Astrocyte (in vitro differentiated cells and primary cell): ENCODE results near the gene TAF1B. TPM values are rescaled to one million over a fixed set of nuclear protein-coding genes. Genes with fewer than 3 reads are reported as not detected.

ENCODE experiments used
- DNase-seq: peaks from one replicate; pipeline ENCODE4 v3.0.0-alpha.2; 2010; ENCODE audit warnings: low read depth
- FAIRE-seq: peaks from 2 replicates; lab custom pipeline; 2011; peaks lifted over from hg19 to GRCh38; lab: Jason Lieb, UNC
- H2AFZ ChIP-seq: 2 replicates; pipeline ENCODE4 v1.6.0; 2012; ENCODE audit warnings: low read depth, low read length, inconsistent platforms
- H3K27ac ChIP-seq: 2 replicates; pipeline ENCODE4 v1.5.1; 2011; ENCODE audit warnings: low read depth, low read length, inconsistent platforms
- H3K27me3 ChIP-seq: 2 replicates; pipeline ENCODE4 v1.6.0; 2011; ENCODE audit warnings: low read length, inconsistent platforms; ENCODE audit not compliant: insufficient read depth
- H3K36me3 ChIP-seq: 2 replicates; pipeline ENCODE4 v1.5.1; 2011; ENCODE audit warnings: low read length, inconsistent platforms; ENCODE audit not compliant: insufficient read depth
- H3K4me1 ChIP-seq: 2 replicates; pipeline ENCODE4 v1.5.1; 2011; ENCODE audit warnings: low read length, inconsistent platforms; ENCODE audit not compliant: insufficient read depth
- H3K4me2 ChIP-seq: 2 replicates; pipeline ENCODE4 v1.6.0; 2012; ENCODE audit warnings: low read length, inconsistent platforms
- H3K4me3 ChIP-seq: 2 replicates; pipeline ENCODE4 v1.5.1; 2011; ENCODE audit warnings: low read depth, mild to moderate bottlenecking, low read length, inconsistent platforms; ENCODE audit not compliant: insufficient read depth
- H3K79me2 ChIP-seq: 2 replicates; pipeline ENCODE4 v1.6.0; 2012; ENCODE audit warnings: mild to moderate bottlenecking, low read length, inconsistent platforms; ENCODE audit not compliant: insufficient read depth
- H3K9ac ChIP-seq: 2 replicates; pipeline ENCODE4 v1.6.0; 2012; ENCODE audit warnings: mild to moderate bottlenecking, low read length, inconsistent platforms
- H3K9me3 ChIP-seq: 2 replicates; pipeline ENCODE4 v1.5.1; 2012; ENCODE audit warnings: low read depth, mild to moderate bottlenecking, low read length, inconsistent platforms; ENCODE audit not compliant: insufficient read depth
- H4K20me1 ChIP-seq: 2 replicates; pipeline ENCODE4 v1.6.0; 2012; ENCODE audit warnings: low read length, inconsistent platforms; ENCODE audit not compliant: insufficient read depth
- H3K27ac Mint-ChIP-seq: one replicate; pipeline ENCODE4 v1.8.0; 2021; ENCODE audit warnings: mild to moderate bottlenecking, mixed read lengths; ENCODE audit not compliant: unreplicated experiment
- H3K27me3 Mint-ChIP-seq: one replicate; pipeline ENCODE4 v1.8.0; 2021; ENCODE audit warnings: low read depth, mixed read lengths; ENCODE audit not compliant: unreplicated experiment
- H3K36me3 Mint-ChIP-seq: one replicate; pipeline ENCODE4 v1.8.0; 2021; ENCODE audit warnings: low read depth, mixed read lengths; ENCODE audit not compliant: unreplicated experiment
- H3K4me1 Mint-ChIP-seq: one replicate; pipeline ENCODE4 v1.8.0; 2021; ENCODE audit warnings: low read depth, mixed read lengths; ENCODE audit not compliant: unreplicated experiment
- H3K4me3 Mint-ChIP-seq: one replicate; pipeline ENCODE4 v1.8.0; 2021; ENCODE audit warnings: mild to moderate bottlenecking, moderate library complexity, mixed read lengths; ENCODE audit not compliant: unreplicated experiment
- H3K9me3 Mint-ChIP-seq: one replicate; pipeline ENCODE4 v1.8.0; 2021; ENCODE audit warnings: mild to moderate bottlenecking, mixed read lengths; ENCODE audit not compliant: unreplicated experiment
- EZH2 ChIP-seq: IDR thresholded peaks from 2 replicates; pipeline ENCODE4 v1.6.1; 2012; ENCODE audit warnings: mild to moderate bottlenecking, low read length, inconsistent platforms; ENCODE audit not compliant: insufficient read depth
- total RNA-seq: library from RNA; stranded (reverse); gene quantifications from 2 replicates; pipeline ENCODE4 v1.2.1, GENCODE V29; 2021
- TF ChIP-seq, protein P1 (sequence below): IDR thresholded peaks from 2 replicates; pipeline ENCODE4 v1.5.1; 2011; ENCODE audit warnings: low read depth, mild to moderate bottlenecking, inconsistent platforms, low read length, moderate library complexity; ENCODE audit not compliant: insufficient read depth

The TAF1B gene
- total RNA-seq, 1 donor from 2014 or later, result 14.5 TPM

DNA sequence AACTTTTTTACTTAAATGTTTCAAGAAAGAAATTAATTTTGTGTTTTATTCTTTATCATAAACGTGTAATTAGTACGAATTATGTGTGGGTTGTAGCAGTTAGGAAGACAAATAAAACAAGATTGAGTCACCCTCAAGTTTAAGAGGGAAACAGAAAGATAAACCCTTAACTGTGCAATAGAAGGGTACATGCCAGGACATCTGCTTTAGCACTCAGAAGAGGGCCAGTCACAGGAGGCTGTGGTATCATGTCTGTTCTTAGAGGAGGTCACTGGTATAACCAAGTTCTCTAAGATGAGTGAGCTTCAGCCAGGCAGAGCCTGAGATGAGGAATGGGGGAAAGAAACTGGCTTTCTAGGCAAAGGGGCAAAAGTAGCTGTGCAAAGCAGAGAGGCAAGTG lies 65.8 kb downstream of the TAF1B start:
- Mint-ChIP-seq H3K27me3 (no peaks in the 10 kb centered on the region), H3K9me3 (no peaks in the 10 kb centered on the region), H3K4me1 (peaks cover 11% of the 10 kb centered on the region), H3K36me3 (peaks cover 3% of the 10 kb centered on the region), H3K27ac (no peak overlapping the region), H3K4me3 (no peak overlapping the region)
- DNase-seq (peak; percentile 20), FAIRE-seq (no peak)
- H3K4me3 ChIP-seq, result no peak overlapping the region
- TF ChIP-seq EZH2, result no peak
- TF ChIP-seq, protein P1, sequence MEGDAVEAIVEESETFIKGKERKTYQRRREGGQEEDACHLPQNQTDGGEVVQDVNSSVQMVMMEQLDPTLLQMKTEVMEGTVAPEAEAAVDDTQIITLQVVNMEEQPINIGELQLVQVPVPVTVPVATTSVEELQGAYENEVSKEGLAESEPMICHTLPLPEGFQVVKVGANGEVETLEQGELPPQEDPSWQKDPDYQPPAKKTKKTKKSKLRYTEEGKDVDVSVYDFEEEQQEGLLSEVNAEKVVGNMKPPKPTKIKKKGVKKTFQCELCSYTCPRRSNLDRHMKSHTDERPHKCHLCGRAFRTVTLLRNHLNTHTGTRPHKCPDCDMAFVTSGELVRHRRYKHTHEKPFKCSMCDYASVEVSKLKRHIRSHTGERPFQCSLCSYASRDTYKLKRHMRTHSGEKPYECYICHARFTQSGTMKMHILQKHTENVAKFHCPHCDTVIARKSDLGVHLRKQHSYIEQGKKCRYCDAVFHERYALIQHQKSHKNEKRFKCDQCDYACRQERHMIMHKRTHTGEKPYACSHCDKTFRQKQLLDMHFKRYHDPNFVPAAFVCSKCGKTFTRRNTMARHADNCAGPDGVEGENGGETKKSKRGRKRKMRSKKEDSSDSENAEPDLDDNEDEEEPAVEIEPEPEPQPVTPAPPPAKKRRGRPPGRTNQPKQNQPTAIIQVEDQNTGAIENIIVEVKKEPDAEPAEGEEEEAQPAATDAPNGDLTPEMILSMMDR, result no peak
- H3K4me2 ChIP-seq, result no peak overlapping the region
- peaks cover 7% of the 10 kb centered on the region for H3K36me3 ChIP-seq
- peaks cover 2% of the 10 kb centered on the region for H3K4me1 ChIP-seq
- H3K27ac ChIP-seq, result no peak overlapping the region
- H3K27me3 ChIP-seq, result no peaks in the 10 kb centered on the region
- H2AFZ ChIP-seq, result no peak overlapping the region
- no peaks in the 10 kb centered on the region for H3K9me3 ChIP-seq
- H4K20me1 ChIP-seq, result no peaks in the 10 kb centered on the region
- H3K9ac ChIP-seq, result no peak overlapping the region
- H3K79me2 ChIP-seq, result no peaks in the 10 kb centered on the region

- H3K4me3 Mint-ChIP-seq, result no peak overlapping the region
- H3K36me3 Mint-ChIP-seq, result peaks cover 4% of the 10 kb centered on the region
- no peaks in the 10 kb centered on the region for H3K27me3 ChIP-seq
- no peaks in the 10 kb centered on the region for H3K9me3 ChIP-seq
- no peak overlapping the region for H3K27ac Mint-ChIP-seq
- no peaks in the 10 kb centered on the region for H3K9me3 Mint-ChIP-seq
- no peaks in the 10 kb centered on the region for H3K27me3 Mint-ChIP-seq
- peaks cover 21% of the 10 kb centered on the region for H3K4me1 Mint-ChIP-seq
- DNase-seq (no peak), FAIRE-seq (no peak)
- TF ChIP-seq, protein P1, result no peak
- no peak for TF ChIP-seq EZH2
- H3K9ac ChIP-seq, result no peak overlapping the region
- H3K79me2 ChIP-seq, result no peaks in the 10 kb centered on the region
- no peaks in the 10 kb centered on the region for H4K20me1 ChIP-seq
- no peak overlapping the region for H3K27ac ChIP-seq
- H3K36me3 ChIP-seq, result peaks cover 9% of the 10 kb centered on the region
- H3K4me1 ChIP-seq, result peaks cover 11% of the 10 kb centered on the region
- H2AFZ ChIP-seq, result no peak overlapping the region
- no peak overlapping the region for H3K4me2 ChIP-seq
- H3K4me3 ChIP-seq, result no peak overlapping the region
These were observed 67.4 kb downstream of the TAF1B start for GRCh38 chr2:9910699-9911098.

GRCh38 chr2:9912468-9912867 lies 69.2 kb downstream of the TAF1B start:
- H3K36me3 Mint-ChIP-seq, result peaks cover 3% of the 10 kb centered on the region
- Histone ChIP-seq H3K79me2 (no peaks in the 10 kb centered on the region), H3K4me1 (peaks cover 11% of the 10 kb centered on the region), H3K36me3 (peaks cover 12% of the 10 kb centered on the region), H2AFZ (no peak overlapping the region), H3K9me3 (no peaks in the 10 kb centered on the region), H4K20me1 (no peaks in the 10 kb centered on the region), H3K4me2 (no peak overlapping the region), H3K27me3 (no peaks in the 10 kb centered on the region), H3K9ac (no peak overlapping the region), H3K27ac (no peak overlapping the region), H3K4me3 (no peak overlapping the region)
- no peak for FAIRE-seq
- H3K27me3 Mint-ChIP-seq, result no peaks in the 10 kb centered on the region
- no peak overlapping the region for H3K4me3 Mint-ChIP-seq
- peaks cover 21% of the 10 kb centered on the region for H3K4me1 Mint-ChIP-seq
- H3K27ac Mint-ChIP-seq, result no peak overlapping the region
- no peaks in the 10 kb centered on the region for H3K9me3 Mint-ChIP-seq
- DNase-seq, result no peak
- TF ChIP-seq, protein P1, result no peak
- no peak for TF ChIP-seq EZH2
